ENCODE measurements around the gene UBXN4.
"Not testable (repeated sequence)": the region's sequence is repeated elsewhere in the genome, so short reads cannot be mapped to it uniquely, and the experiment has no call there.

Gene UBXN4

DNA sequence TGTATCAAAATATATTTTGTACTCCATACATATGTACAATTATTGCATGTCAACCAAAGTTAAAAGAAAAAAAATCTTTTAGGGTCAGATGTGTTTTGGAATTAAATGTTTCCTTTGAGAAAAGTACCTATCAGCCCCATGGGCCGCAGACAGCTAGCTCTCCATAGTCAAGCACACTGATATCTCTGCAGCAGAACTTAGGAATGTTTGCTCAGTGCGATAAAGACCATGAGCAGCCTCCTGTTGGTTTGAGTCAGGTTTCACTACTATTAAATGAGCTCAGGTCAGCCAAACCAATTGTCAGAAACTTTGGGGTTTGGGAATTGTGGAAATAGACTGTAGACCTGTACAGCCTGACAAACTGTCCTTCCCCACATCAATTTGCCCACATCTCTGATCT, 61.6 kb downstream of the UBXN4 start:
- no peak for DNase-seq (ENCODE audit: low read depth in 2 of 2)

DNA sequence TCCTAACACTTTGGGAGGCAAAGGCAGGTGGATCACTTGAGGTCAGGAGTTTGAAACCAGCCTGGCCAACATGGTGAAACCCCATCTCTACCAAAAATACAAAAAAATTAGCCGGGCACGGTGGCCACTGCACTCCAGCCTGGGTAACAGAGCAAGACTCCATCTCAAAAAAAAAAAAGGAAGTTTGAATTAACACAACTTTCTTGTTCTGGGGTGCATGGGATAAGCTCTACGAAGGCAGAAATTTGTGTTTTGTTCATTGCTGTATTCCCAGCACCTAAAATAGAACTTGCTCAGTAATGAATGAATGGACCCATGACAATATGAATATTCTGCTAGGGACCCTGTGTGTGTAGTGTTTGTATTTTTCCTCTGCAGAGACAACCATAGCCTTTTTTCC, 66.2 kb downstream of the UBXN4 start:
- DNase-seq (ENCODE audit: low read depth in 2 of 2), result not testable (repeated sequence)

DNA sequence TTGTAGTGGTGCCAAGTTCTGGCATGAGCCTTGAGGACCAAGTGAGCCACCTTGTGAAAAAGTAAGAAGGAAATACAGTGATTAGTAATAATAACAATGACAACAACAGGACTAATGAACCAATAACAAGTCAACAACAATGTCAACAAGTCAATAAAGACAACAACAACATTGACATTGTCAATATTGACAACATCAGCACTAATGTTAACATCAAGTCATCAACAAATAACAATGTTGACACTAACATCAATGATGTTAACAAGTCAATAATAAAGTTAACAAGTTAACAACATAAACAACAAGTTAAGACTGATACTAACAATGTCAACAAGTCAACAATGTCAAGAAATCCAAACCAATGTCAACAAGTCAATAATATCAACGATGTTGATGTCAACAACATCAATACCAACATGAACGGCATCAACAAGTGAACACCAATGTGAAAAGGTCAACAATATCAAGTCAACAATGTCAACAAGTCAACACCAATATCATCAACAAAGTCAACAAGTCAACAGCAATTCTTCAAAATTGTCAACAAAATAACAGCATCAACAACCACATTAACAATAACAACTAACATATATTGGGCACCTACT, 71.4 kb downstream of the UBXN4 start:
- DNase-seq (ENCODE audit: low read depth in 2 of 2), result no peak

DNA sequence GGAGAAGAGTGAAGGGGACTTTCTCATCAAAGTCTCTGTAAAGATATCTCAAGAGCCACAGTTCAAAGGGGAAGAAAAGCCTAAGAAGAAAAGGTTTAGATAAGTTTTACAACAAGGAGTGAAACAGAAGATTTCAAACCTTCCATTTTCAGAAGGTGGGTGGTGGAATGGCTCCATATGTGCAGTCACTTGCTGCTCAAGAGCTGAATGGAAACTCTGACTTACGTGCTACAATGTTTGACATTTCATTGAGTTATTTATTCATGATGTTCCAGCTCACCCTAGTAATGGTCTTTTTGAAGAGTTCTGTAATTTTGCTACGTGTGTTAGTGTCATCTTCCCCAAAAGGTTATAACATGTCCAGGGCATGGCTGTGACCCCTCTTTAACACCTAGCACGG, 73.6 kb downstream of the UBXN4 start:
- no peak for DNase-seq (ENCODE audit: low read depth in 2 of 2)

DNA sequence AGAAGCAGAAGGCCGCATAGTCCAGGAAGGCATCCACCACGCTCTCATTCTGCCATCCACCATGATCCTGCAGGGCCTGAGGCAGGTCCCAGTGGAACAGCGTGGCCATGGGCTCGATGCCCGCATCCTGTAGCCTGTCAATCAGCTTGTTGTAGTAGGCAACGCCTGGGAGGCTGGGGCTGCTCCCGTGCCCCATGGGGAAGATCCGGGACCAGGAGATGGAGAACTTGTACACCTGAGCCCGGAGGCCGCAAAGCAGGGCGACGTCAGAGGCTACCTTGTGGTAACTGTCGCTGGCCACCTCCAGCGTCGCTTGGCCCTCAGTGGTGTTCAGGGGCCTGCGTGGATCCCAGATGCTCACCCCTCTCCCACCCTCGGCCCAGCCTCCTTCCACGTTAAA, 75.8 kb downstream of the UBXN4 start:
- DNase-seq (ENCODE audit: low read depth in 2 of 2), result no peak

DNA sequence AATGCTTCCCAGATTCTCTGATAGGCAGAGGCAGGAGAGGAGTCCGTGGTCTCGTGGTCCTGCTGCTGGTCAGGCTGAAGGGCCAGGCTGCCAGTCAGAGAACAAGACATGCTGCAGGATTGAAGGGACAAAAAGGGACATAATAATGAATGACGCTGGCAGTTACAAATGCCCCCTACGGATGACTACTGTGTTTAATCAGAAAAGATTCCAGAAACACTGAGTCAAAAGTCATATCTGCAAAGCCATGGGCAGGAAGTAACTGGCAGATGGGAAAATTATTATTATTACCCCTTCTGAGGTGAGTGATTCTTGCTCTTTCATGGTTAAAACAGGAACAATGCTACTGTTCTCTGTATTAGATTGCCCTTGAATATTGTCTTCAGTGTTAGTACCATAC, 76.3 kb downstream of the UBXN4 start:
- DNase-seq (ENCODE audit: low read depth in 2 of 2), result no peak

DNA sequence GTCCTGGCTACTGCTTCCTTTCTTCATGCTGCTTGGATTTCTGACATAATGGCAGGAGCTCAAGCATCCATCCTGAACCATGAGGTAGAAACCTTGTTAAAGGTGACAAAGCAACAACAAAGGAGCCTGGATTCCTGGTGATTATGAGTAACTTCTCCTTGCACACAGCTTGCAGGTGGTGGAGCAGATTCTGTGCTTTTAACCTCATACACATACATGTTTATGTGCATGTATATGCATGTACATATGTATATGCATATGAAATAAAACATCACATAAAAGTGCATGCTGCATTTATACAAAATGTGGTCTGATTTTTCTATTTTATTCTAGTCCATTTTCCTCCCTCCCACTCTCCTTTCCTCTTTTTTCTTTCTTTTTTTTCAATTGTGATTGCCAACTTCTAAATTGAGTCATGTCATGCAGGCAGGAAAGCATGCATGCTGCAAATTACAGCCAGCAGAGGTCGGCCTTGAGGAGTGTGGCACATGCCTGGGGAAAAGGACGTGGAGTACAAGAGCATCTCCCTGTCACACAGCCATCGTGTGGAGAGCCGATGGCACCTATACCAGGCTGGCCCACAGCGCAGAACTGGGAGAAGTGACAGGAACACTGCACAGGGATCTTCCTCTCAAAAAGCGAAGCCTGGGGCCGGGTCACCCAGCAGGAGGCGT, 77.4 kb downstream of the UBXN4 start:
- peak in 1 of 2 experiments; percentile 47 for DNase-seq (ENCODE audit: low read depth in 2 of 2)

DNA sequence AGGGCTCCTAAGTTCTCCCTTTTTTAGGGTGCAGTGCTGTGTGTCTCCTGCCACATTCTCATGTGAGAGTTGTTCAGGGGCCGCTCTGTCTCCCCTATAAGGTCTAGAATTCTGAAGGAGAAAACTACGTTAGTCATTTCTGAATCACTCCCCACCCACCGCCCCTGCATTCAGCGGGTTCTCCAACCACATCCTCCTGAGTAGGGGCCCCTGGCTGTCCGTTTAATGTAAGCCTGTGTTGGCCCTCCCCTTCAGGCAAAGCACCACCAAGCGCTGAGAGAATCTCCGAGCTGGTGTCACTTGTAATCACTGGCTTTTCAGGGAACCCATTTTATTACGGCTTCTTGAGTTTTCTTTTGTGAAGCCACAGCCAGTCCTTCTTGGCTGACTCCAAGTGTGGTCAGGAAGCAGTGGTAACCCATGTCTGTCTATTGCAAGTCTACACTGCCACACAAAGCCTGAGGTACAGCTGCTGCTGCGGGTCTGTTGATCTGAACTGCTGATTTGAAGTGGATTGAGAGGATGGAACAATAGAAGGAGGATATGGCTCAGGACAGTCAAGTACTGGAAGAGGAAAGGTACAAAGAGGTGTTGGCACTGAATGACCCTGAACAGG, 78.5 kb downstream of the UBXN4 start:
- DNase-seq (ENCODE audit: low read depth in 2 of 2), result peak; percentile 71 to 84

DNA sequence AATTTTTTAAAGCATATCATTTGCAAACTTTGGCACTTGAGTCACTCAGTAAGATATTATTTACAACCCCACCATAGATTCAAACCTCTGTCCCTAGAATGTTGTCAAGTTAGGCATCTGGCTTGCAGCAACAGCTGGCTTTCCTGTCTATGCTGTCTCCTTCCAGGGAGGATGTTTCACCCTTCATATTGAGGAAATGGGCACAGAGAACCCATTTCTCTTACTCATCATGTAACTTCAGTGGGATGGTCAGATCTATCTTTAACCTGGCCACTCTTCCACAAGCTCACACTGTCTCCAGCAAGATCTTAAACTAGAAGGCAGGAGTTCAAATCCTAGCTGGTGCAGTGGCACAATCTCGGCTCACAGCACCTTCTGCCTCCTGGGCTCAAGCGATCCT, 79.5 kb downstream of the UBXN4 start:
- DNase-seq (ENCODE audit: low read depth in 2 of 2), result no peak

DNA sequence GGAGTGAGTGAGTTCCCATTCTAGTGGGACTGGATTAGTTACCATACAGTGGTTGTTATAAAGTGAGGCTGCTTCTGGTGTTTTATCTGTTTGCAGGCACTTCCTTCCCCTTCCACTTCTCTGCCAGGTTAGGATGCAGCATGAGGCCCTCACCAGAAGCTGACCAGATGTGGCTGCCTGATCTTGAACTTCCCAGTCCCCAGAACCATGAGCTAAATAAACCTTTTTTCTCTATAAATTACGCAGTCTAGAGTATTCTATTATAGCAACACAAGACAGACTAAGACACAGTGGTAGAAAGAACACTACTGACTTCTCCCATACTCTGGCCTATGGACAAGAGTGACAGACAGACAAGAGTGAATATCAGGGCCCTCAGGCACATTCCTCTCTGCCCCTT, 81.2 kb downstream of the UBXN4 start:
- DNase-seq (ENCODE audit: low read depth in 2 of 2), result no peak

DNA sequence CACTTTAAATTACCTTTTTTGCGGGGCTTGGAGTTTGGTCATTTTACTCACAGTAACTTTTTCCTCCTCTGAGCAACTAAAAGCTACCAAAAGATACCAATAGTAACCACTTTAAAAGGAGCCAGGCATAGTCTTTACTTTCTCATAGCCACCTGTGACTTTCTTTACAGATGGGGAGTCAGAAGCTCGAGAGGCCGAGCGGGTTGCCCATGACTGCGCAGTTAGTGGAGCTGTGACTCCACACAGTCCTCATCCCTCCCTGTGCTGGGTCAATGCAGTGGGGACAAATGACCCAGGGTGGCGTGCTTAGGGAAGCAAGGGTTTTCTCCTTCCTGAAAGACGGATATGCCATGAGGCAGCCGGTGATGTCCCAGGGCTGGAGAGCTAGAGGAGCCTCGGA, 83.5 kb downstream of the UBXN4 start:
- no peak for DNase-seq (ENCODE audit: low read depth in 2 of 2)

DNA sequence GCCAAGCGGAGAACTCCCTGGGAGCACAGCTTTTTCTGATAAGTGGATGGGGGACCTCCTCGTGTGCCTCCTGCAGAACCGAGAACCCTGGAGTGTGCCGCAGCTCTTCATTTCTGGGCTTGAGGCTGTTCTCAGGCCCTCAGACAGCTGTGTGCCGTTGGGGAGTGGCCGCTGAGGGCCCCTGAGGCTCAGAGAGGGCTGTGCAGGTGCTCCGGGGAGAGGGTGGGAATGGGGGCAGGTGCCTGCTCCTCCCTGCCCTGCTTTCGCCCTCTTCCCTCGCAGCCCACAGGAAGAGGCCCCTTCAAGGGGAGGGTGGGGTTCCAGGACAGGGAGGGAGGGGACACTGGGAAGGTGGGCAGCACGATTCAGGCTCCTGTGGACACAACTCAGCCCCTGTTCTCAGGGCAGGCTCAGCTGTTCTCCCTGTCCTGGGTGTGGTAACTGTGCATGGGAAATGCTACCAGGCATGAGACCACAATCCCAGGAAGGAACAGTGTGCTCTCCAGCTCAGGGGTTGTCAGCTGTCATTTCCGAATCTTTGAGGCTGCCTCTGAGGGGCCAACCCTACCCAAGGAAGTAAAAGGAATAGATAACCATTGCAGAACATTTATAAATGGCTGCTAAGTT, 84.0 kb downstream of the UBXN4 start:
- DNase-seq (ENCODE audit: low read depth in 2 of 2), result no peak

DNA sequence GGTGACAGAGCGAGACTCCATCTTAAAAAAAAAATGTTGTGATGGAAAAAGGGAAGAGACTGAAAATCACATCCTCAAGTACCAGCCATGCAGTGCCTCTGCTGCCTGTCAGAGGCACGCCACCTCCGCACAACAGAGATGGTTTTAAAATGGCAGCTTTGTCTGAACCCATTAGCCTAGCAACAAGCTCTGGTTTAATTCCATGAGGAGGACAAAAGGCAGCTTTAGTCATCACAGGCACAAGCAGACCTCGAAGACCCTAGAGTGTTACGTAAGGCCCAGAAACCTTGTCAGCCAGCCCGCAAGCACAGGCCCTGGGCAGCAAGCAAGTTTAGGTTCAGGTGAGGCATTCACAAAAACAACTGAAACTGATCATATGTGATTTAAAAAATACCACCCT, 84.9 kb downstream of the UBXN4 start:
- DNase-seq (ENCODE audit: low read depth in 2 of 2), result no peak

DNA sequence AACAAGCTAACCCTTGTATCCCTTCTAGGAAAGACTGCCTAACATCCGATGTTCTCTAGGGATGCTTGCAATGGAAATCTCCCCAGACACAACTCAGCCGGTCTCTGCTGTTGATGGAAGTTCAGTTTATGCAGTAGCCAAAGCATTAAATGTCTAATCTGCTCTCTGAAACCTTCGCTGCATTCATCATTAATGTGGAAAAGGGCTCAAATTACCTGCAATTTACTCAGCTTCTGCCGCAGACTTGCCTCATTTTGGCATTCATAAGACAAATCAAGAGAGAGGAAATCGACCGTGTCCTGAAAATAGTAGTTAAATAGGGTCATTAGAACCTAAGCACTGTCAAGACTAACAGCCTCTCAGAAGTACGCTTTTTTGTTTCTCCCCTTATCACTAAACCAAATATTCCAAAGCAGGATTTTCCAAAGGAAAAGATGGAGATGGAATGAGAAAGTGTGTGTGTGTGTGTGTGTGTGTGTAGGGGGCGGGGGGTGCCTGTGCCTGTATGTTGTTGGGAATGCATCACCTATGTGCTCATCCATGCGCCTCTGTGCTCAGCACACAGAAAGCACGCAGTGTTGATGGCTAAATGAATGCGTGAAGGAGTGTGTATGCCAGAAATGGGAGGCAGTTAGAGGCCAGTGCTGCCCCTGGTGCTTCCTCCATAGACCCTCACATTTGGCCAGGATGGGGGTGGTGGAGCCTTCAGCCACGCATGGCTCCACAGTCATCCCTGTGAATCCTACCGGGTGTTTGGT, 87.9 kb downstream of the UBXN4 start:
- DNase-seq (ENCODE audit: low read depth in 2 of 2), result no peak

DNA sequence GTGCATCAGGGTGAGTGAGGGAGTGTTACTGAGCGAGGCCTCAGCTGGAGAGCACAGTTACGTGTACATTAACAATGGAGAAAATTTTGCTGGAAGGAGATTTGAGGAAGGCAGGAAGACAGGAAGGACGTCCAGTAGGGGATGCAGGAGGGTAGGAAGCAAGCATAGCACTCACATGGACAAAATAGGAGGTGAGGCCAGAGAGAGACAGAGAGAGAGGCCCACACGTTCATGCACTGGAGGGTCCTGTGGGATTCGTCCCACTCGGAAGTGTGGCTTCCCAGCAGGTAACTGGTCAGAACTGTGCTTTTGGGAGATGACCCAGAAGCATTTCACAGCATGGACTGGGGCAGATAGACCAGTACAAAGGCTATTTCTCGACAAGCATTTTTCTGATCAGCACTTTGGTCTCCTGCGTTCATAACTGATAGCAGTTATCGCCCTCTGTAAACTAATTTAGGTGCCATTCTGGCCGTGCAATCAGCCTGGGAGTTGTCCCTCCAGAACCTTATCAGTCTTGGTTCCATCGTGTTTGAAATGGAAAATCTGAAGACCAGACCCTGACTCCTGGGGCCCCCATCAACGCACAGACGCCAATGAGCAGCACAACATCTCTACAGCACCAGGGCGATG, 89.6 kb downstream of the UBXN4 start:
- no peak for DNase-seq (ENCODE audit: low read depth in 2 of 2)

DNA sequence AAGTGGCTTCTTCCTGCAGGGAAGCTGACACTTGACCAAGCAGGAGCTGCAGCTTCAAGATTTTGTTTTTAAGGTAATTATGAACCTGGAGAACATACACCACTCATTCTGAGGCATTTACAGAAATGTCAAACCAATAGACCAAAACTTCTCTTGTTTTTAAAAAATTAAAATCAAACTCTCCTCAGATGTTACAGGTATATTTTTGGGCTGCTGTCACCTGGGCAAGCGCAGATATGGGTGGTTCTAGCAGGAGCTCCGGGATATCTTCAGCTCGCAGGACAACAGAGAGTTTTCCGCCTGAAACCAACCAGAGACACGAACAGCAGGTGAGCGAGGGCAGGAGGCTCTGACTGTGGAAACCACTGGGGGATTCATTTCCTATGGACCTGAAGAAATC, 91.2 kb downstream of the UBXN4 start:
- DNase-seq (ENCODE audit: low read depth in 2 of 2), result no peak

Data from stimulated activated CD4-positive, alpha-beta T cell treated with anti-CD3 and anti-CD28 coated beads, Interleukin-12 subunit alpha, Interleukin-12 subunit beta, amount 100 ng/mL, for 24 hours (primary cell).